HepG2 (cell line): ENCODE data around the gene SDR42E2. TPM values are rescaled to one million over a fixed set of nuclear protein-coding genes. Genes with fewer than 3 reads are reported as not detected.

Experiments
- BATF2 ChIP-seq: sonication (generic); formaldehyde crosslinking; IDR thresholded peaks from 2 replicates; pipeline ENCODE4 v1.8.0; 2022; ENCODE audit warnings: mild to moderate bottlenecking, missing genetic modification reagents, moderate library complexity
- CBFB ChIP-seq: sonication (generic); formaldehyde crosslinking; IDR thresholded peaks from 2 replicates; pipeline ENCODE4 v1.4.0; 2020; ENCODE audit warnings: missing genetic modification reagents
- CCDC6 ChIP-seq: sonication (generic); formaldehyde crosslinking; IDR thresholded peaks from 2 replicates; pipeline ENCODE4 v1.8.1; 2022; ENCODE audit warnings: mild to moderate bottlenecking, missing genetic modification reagents, moderate library complexity
- CSRNP1 ChIP-seq: sonication (generic); formaldehyde crosslinking; IDR thresholded peaks from 2 replicates; pipeline ENCODE4 v1.8.1; 2023; ENCODE audit warnings: mild to moderate bottlenecking, missing genetic modification reagents
- ELF3 ChIP-seq: IDR thresholded peaks from 2 replicates; pipeline ENCODE4 v1.6.1; 2016; ENCODE audit warnings: missing genetic modification reagents, missing compliant biosample characterization
- EZH2 ChIP-seq: conservative IDR thresholded peaks from 2 replicates; pipeline ENCODE4 v1.6.1; 2012; ENCODE audit warnings: mild to moderate bottlenecking, low read depth, low read length, moderate library complexity
- HCFC1 ChIP-seq: fragments of 150-350 bp; IDR thresholded peaks from 2 replicates; pipeline ENCODE4 v1.6.1; 2014; ENCODE audit warnings: low read depth, low read length
- KDM5B ChIP-seq: sonication (generic); formaldehyde crosslinking; IDR thresholded peaks from 2 replicates; pipeline ENCODE4 v1.4.0; 2020; ENCODE audit warnings: missing genetic modification reagents, mild to moderate bottlenecking, borderline replicate concordance
- MBNL3 ChIP-seq: fragments of 250-450 bp; sonication (Bioruptor Pico); conservative IDR thresholded peaks from 2 replicates; pipeline ENCODE4 v1.8.0; 2022; ENCODE audit warnings: mild to moderate bottlenecking, inconsistent platforms
- NFATC3 ChIP-seq: sonication (generic); formaldehyde crosslinking; IDR thresholded peaks from 2 replicates; pipeline ENCODE4 v1.5.1; 2020; ENCODE audit warnings: mild to moderate bottlenecking, missing genetic modification reagents
- PPARG ChIP-seq: conservative IDR thresholded peaks from 2 replicates; pipeline ENCODE4 v1.6.1; 2016; ENCODE audit warnings: missing biosample characterization, missing genetic modification reagents
- PRDM4 ChIP-seq: sonication (generic); formaldehyde crosslinking; IDR thresholded peaks from 2 replicates; pipeline ENCODE4 v1.9.0; 2021; ENCODE audit warnings: missing genetic modification reagents, borderline replicate concordance
- RARA ChIP-seq: IDR thresholded peaks from 2 replicates; pipeline ENCODE4 v1.6.1; 2016; ENCODE audit warnings: missing genetic modification reagents, missing compliant biosample characterization
- SOX5 ChIP-seq: IDR thresholded peaks from 2 replicates; pipeline ENCODE4 v1.6.1; 2016; ENCODE audit warnings: borderline replicate concordance
- SPEN ChIP-seq: sonication (generic); formaldehyde crosslinking; IDR thresholded peaks from 2 replicates; pipeline ENCODE4 v1.5.1; 2020; ENCODE audit warnings: low read depth, mild to moderate bottlenecking, missing genetic modification reagents
- ZBTB43 ChIP-seq: sonication (generic); formaldehyde crosslinking; conservative IDR thresholded peaks from 2 replicates; pipeline ENCODE4 v1.4.0; 2020; ENCODE audit warnings: missing genetic modification reagents
- ZNF230 ChIP-seq: sonication (generic); formaldehyde crosslinking; IDR thresholded peaks from 2 replicates; pipeline ENCODE4 v1.4.0; 2020; ENCODE audit warnings: mild to moderate bottlenecking, missing genetic modification reagents
- ZNF543 ChIP-seq: sonication (generic); formaldehyde crosslinking; IDR thresholded peaks from 2 replicates; pipeline ENCODE4 v1.4.0; 2020; ENCODE audit warnings: mild to moderate bottlenecking, missing genetic modification reagents
- ZNF746 ChIP-seq: sonication (generic); formaldehyde crosslinking; IDR thresholded peaks from 2 replicates; pipeline ENCODE4 v1.8.0; 2022; ENCODE audit warnings: mild to moderate bottlenecking, missing genetic modification reagents
- ZSCAN20 ChIP-seq: sonication (generic); formaldehyde crosslinking; IDR thresholded peaks from 2 replicates; pipeline ENCODE4 v1.4.0; 2020; ENCODE audit warnings: missing genetic modification reagents, mild to moderate bottlenecking, borderline replicate concordance
- polyA plus RNA-seq, 8 experiments: library from polyadenylated mRNA; depleted of rRNA in 3 of 8; stranded (reverse) in 7 of 8; unstranded in 1 of 8; fragments of >200 nt; fragmentation: Illumina TruSeq in 4 of 8; extraction: Trizol in 4 of 8; gene quantifications; 2 replicates each; pipeline versions ENCODE4 v1.2.1 to v1.2.3, GENCODE V29; 2011 to 2016; ENCODE audit warnings: low read depth in 4 of 8, missing spikeins in 1 of 8, mixed read lengths in 1 of 8; ENCODE audit not compliant: insufficient read depth in 1 of 8
- total RNA-seq, 5 experiments: library from RNA; depleted of rRNA; stranded (reverse); fragments of >200 nt; fragmentation: Illumina TruSeq; extraction: Trizol; gene quantifications; 2 replicates each; pipeline ENCODE4 v1.2.3, GENCODE V29; 2016; ENCODE audit warnings: low read depth in 1 of 5
- TF ChIP-seq, protein P1 (sequence below): sonication (generic); formaldehyde crosslinking; IDR thresholded peaks from 2 replicates; pipeline ENCODE4 v1.8.1; 2022; ENCODE audit warnings: mild to moderate bottlenecking, missing genetic modification reagents
- TF ChIP-seq, protein P2 (sequence below): IDR thresholded peaks from 2 replicates; pipeline ENCODE4 v1.6.1; 2016; ENCODE audit warnings: mild to moderate bottlenecking, missing biosample characterization, missing genetic modification reagents

Gene SDR42E2
- total and polyA plus RNA-seq, 2 of the 13 experiments (the other 11 are each of a cell fraction or from before 2014, with no cell fraction given), result 0.05 to 0.11 TPM

GRCh38 chr16:22192261-22193062 lies 30.2 kb downstream of the SDR42E2 start (continued):
- TF ChIP-seq ZSCAN20 (CRISPR knock-in tag), result 0 out of 2 replicates have a peak, but pooled peaks have one; percentile 72
- peak; percentile 90; the same call in 1 of the 2 replicates for TF ChIP-seq CCDC6 (CRISPR knock-in tag)
- TF ChIP-seq ZNF230, result 0 out of 2 replicates have a peak, but pooled peaks have one; percentile 30
- peak; percentile 95 for TF ChIP-seq PPARG
- TF ChIP-seq RARA (CRISPR knock-in tag), result peak; percentile 77
- TF ChIP-seq HCFC1, result no peak
- peak; percentile 86 for TF ChIP-seq SOX5 (CRISPR knock-in tag)
- no peak for TF ChIP-seq EZH2
- TF ChIP-seq ELF3 (CRISPR knock-in tag), result peak; percentile 97
- TF ChIP-seq, protein P1, sequence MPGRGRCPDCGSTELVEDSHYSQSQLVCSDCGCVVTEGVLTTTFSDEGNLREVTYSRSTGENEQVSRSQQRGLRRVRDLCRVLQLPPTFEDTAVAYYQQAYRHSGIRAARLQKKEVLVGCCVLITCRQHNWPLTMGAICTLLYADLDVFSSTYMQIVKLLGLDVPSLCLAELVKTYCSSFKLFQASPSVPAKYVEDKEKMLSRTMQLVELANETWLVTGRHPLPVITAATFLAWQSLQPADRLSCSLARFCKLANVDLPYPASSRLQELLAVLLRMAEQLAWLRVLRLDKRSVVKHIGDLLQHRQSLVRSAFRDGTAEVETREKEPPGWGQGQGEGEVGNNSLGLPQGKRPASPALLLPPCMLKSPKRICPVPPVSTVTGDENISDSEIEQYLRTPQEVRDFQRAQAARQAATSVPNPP (CRISPR knock-in tag), result peak; percentile 94
- no peak; the same call in 1 of the 2 replicates for TF ChIP-seq SPEN (CRISPR knock-in tag)
- peak; percentile 89 for TF ChIP-seq ZBTB43 (CRISPR knock-in tag)
- TF ChIP-seq CSRNP1 (CRISPR knock-in tag), result peak; percentile 98
- TF ChIP-seq CBFB (CRISPR knock-in tag), result peak; percentile 94
- no peak; the same call in 1 of the 2 replicates for TF ChIP-seq PRDM4 (CRISPR knock-in tag)
- TF ChIP-seq, protein P2, sequence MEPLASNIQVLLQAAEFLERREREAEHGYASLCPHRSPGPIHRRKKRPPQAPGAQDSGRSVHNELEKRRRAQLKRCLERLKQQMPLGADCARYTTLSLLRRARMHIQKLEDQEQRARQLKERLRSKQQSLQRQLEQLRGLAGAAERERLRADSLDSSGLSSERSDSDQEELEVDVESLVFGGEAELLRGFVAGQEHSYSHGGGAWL (CRISPR knock-in tag), result peak; percentile 93; the same call in 1 of the 2 replicates
- TF ChIP-seq ZNF543 (CRISPR knock-in tag), result peak; percentile 69; the same call in 1 of the 2 replicates
- TF ChIP-seq KDM5B (CRISPR knock-in tag), result peak; percentile 58; the same call in 1 of the 2 replicates
- TF ChIP-seq ZNF746 (CRISPR knock-in tag), result peak; percentile 89
- no peak for TF ChIP-seq MBNL3 (CRISPR knock-in tag)
- TF ChIP-seq BATF2 (CRISPR knock-in tag), result no peak
- TF ChIP-seq NFATC3 (CRISPR knock-in tag), result 0 out of 2 replicates have a peak, but pooled peaks have one; percentile 13
